Erythroblast (primary cell): ENCODE data around the gene RSPH10B.
A peak's percentile ranks its signal among the peaks of the same experiment; 100 is the strongest.
"Not testable (repeated sequence)": the region's sequence is repeated elsewhere in the genome, so short reads cannot be mapped to it uniquely, and the experiment has no call there.

Experiments used
- DNase-seq, 2 experiments: peaks; one replicate each; lab custom pipeline; 2025; lab: John Stamatoyannopoulos, UW
- GATA1 ChIP-seq: IDR thresholded peaks from 2 replicates; pipeline ENCODE4 v1.6.1; 2011; ENCODE audit warnings: low read depth, mild to moderate bottlenecking, control low read depth, low read length, moderate library complexity
- POLR2A ChIP-seq: IDR thresholded peaks from 2 replicates; pipeline ENCODE4 v1.6.1; 2011; ENCODE audit warnings: mild to moderate bottlenecking, low read length

Gene RSPH10B

DNA sequence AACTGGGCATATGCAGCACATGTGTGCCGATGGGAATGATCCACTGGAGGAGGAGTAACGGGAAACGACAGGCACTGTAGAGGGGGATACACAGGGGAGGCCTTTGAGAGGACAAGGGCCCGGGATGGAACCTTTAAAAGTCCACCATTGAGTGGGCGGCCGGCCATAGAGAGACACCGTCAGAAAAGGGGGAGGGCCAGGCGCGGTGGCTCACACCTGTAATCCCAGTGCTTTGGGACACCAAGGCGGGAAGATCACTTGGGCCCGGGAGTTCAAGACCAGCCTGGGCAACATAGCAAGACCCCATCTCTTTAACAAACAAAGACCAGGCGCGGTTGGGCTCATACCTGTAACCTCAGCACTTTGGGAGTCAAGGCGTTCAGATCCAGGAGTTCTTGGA lies 39.2 kb downstream of the RSPH10B start:
- not testable (repeated sequence) for DNase-seq

DNA sequence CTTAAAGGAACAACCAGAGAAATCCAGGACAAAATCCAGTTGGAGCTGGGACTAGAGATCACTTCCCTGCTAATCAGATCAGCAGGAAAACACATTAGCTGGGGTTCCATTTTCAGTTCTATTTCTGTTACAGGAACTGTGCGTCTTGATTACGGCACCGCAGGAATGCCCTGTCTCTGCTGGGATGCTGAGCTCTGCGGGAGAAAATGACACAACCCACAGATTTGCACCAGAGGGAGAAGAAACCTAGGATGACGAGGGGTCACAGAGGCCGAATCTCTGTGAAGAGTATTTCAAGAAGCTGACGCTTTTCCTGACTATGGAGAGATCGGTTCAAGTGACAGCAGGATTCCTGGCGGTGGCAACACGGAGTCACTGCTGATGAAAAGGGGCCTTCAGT lies 40.2 kb downstream of the RSPH10B start:
- DNase-seq = not testable (repeated sequence)

DNA sequence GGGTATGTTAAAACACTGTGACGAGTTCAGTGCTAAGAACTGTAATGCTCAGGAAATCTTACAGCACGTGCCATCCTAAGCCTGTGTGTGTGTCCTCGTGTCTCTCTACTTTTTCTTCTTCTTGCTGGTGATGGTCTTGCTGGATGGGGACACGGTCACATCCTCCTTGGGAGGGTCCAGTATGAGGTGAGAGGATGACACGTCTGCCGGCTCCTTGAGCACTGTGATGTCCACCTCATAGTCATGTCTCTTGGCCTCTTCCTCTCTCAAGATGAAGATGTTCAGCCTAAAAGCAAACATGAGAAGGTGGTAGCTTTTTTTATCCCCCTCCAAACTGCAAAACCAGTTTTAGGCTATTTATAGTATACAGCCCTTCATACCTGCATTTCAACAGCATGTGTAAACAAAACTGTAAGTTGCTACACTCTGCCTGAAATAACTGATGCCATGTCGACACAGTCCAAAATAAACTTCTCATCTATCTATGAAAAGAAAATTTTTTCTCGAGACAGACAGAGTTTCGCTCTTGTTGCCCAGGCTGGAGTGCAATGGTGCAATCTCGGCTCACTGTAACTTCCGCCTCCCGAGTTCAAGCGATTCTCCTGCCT lies 44.1 kb downstream of the RSPH10B start:
- not testable (repeated sequence) for DNase-seq

DNA sequence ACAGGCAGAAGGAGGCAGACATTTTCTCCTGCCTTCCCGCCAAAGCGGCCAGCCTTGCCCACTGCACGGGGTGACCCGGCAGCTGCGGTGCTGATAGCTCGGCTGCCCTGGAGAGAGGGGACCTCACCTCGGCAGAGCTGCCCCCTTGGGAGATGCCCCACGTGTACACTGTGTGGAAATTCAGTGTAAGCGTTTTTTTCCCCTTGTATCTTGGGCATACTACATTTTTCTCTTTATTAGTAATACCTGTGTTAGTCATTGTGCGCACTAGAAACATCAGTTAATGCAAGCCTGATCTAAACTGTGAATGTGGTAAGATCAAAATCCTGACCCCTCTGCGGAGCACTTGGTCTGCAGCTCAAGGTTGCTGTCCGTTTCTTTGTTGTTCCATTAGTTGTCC lies 45.9 kb downstream of the RSPH10B start:
- not testable (repeated sequence) for DNase-seq

DNA sequence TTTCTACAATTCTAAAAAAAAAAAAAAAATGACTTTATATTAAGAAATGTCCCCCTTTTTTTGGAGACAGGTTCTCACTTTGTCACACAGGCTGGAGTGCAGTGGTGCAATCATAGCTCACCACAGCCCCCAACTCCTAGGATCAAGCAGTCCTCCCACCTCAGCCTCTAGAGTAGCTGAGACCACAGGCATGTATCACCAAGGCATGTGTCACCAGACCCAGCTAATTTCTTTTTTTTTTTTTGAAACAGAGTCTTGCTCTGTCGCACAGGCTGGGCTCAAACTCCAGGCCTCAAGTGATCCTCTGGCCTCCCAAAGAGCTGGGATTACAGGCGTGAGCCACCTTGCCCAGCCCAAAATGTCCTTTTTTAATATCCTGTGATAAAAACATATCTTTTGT lies 46.3 kb downstream of the RSPH10B start:
- not testable (repeated sequence) for DNase-seq

DNA sequence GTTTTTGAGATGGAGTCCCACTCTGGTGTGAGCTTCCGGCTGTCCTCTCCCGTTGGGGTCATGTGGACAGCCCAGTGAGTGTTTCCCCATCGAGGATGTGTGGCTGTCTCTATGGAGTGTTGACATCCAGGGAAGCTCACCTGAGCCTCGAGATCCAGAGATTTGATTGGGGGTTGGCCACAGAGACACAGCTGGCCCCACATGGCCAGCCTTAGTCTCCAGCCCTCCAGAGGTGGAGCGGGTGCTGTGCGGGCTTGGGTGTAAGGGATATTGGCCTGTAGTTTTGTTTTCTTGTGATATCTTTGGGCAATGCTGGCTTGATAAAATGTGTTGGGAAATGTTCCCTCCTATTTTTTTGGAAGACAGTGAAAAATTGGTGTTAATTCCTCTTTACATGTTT lies 54.0 kb downstream of the RSPH10B start:
- DNase-seq = not testable (repeated sequence)

DNA sequence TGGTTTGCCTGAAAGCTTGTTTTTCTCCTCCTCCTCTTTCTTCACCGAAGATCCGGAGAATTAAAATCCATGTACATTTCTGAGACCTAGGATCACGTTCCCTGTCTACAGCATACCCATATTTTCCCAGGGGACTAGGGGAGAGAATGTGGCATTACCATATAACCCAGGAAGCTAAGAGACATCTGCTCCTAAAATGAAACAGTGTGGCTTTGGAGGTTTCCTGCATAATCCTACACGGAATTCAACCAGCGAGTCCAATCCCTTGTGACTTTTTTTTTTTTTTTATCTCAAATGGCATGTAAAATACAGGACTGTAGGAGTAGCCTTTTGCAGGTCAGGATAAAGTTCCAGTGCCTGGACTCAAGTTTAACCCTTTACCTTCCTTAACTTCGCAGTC lies 61.7 kb downstream of the RSPH10B start:
- DNase-seq = not testable (repeated sequence)

DNA sequence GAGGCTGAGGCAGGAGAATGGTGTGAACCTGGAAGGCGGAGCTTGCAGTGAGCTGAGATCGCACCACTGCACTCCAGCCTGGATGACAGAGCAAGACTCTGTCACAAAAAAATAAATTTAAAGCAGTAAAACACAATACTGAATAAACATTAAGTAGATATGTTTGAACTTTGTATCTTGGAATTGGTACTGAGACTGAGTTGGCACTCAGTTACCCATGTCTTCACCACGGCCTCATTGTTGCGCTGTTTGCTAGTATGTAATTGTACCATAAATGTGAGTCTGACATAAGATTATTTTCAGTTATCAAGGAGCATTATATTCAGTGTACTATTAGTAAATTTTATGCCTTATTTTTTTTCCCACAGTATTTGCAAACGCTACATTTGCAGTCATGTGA lies 65.8 kb downstream of the RSPH10B start:
- not testable (repeated sequence) for DNase-seq

DNA sequence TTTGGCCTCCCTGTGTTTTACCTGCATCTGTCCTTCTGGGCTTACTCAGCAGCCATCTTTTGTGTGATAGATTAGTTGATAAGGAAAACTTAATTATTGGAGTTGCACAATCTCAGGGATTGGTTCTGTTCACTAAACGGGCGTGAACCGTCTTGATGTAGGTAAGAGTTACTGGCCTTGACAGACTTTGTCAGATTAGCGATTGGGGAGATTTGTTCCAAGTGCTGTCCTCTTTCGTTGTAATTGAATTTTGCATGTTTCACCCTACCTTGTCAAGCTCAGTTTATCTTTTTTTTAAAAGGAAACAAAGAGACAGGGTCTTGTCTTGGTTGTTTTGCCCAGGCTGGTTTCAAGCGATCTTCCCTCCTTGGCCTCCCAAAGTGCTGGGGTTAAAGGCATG lies 67.5 kb downstream of the RSPH10B start:
- DNase-seq = not testable (repeated sequence)

DNA sequence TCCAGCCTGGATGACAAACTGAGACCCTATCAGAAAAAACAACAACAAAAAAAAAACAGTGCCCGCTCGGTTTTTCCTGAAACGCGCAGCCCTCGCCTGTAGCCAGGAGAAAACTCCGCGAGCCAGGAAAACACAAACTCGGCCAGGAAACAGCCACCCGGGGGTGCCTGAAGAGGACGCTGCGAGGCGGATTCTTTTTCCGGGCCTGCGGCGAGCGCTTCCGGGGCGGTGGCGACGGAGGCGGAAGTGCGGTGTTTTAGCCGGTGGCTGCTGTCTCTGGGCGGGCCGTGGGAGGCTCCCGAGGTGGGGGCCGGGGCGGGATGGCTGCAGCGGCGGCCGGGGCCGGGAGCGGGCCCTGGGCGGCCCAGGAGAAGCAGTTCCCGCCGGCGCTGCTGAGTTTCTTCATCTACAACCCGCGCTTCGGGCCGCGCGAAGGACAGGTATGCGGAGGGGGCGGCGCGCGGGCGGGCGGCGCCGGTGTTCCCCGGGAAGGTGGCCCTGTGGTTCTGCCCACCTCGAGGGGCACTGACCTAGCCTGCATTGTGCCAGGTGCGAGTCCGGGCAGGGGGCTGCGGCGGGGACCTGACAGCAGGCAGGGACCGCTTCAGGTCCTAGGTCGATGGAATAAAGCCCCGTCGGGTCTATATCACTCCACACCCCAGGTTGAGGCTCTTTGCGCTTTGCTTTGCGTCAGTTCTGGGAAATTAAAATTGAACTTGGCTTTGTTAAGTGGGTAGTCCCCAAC lies 71.8 kb downstream of the RSPH10B start, which contains the start of gene CCZ1:
Gene CCZ1 (plus strand): TSS at position 254 of the 745 bp plus-strand sequence. CDS start 67 bp downstream, at position 321.
- DNase-seq = peak; percentile 79

DNA sequence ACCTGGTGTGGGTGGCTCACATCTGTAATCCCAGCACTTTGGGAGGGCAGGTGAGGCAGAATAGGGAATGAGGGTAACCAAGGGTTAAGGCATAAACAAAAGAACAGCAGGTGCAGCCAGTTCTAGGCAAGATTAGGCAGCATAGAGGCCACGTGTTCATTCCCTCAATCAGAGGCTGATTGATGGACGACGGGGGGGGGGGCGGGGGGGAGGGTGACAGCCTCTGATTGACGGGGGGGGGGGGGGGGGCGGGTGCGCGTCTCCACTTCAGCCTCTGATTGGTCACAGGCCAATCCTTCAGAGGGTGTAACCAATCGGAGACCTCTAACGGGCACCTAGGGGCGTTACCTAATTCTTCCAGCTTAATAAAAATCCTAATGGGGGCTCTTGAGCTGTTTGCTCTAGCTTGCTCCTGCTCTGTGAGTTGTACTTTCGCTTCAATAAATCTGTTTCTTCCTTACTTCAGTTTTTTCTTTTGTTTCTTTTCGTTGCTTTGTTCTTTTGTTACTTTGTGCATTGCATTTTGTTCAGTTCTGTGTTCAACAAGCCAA lies 73.0 kb downstream of the RSPH10B start:
- DNase-seq = peak; percentile 6 to 10

DNA sequence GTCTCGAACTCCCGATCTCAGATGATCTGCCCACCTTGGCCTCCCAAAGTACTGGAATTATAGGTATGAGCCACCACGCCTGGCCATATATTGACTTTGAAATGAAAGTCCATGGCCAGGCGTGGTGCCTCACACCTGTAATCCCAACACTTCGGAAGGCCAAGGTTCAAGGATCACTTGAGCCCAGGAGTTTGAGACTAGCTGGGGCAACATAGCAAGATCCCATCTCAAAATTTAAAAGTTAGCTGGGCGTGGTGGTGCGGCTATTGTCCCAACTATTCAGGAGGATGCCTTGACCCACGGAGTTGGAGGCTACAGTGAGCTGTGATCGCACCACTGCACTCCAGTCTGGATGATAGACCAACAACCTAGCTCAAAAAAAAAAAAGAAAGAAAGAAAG lies 78.0 kb downstream of the RSPH10B start:
- no peak for DNase-seq
- TF ChIP-seq GATA1 (no peak), POLR2A (no peak)

DNA sequence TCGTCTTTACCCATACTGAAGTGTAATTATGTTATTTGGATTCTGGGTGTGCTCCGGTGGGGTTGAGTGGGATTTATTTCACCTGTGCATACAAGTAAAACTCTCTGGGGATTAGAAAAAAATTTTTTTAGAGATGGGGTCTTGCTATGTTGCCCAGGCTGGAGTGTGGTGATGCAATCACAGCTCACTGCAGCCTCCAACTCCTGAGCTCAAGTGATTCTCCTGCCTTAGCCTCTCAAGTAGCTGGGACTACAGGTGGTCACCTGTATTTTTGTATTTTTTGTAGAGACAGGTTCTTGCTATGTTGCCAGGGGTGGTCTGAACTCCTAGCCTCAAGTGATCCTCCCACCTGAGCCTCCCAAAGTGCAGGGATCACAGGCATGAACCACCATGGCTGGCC lies 80.2 kb downstream of the RSPH10B start:
- not testable (repeated sequence) for DNase-seq

DNA sequence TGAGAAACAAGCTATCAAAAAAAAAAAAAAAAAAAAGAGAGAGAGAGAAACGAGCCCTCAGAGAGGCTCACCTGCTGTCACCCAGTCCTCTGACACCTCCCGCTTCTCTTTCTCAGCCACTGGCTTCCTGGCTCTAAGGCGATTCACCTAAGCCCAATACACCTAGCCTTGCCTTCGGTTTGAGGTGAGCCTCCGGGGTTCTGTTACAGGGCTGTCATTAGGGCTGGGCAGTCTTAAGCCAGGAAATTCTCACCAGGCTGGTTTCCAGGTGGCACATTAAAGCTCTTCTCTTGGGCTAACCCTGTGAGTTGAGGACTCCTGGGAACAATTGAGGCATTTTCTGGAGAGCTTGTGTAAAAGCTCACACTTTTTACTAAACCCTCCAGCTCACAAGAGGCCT lies 82.5 kb downstream of the RSPH10B start:
- DNase-seq = not testable (repeated sequence)

DNA sequence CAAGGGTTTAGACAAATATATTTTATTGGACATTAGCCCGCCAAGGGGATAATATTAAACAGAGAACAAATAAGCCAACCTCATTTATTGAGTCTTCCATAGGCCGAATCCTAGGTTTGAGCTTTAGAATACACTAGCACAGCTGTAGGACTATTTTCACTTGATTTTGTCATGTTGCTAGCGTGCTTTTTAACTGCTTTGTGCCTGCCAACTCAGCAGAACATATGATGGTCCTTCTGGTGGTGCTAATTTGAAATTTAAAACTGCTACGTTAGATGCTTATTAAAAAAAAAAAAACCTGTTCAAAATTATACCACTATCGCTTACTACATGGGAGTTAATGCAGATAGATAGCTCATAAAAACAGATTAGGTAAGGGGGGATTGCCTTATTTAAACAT lies 86.1 kb downstream of the RSPH10B start:
- not testable (repeated sequence) for DNase-seq

DNA sequence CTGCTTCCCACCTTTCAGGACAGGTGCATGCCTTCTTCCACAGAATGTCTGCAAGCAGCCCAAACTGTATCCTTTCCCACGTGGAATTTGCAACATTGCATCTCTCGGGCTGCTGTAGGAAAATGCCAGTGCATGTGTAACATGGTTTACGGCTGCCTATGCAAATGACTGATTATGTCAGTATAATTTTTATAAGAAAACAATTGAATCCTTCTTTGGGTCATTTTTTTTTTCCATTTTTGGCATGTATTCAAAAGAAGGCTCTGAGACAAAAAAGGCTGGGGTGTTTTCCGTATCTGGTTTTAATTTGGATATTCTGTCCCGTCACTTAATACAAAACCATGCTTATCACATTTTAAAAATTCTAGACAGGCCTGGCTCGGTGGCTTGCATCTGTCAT lies 90.4 kb downstream of the RSPH10B start:
- DNase-seq = not testable (repeated sequence)

DNA sequence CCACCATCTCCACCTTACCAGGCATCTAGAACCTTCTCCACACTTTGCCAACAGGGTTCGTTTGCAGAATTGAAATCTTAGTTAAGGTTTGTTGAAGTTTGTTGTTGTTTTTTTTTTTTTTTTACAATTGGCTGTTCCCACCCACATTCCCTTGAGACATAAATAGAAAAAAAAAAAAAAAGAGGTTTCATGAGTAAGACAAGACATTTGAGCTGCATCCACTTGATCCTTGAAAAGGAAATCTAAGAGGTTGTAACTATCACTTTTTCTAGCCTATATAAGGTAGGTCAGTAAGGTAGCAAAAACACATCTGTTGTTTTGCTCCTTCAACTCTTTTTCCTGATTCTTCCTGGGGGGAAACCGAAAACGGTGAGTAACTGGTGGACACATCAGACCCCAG lies 90.9 kb downstream of the RSPH10B start:
- not testable (repeated sequence) for DNase-seq
